Measurements from ENCODE around the gene DENND5A. TPM values are rescaled to one million over a fixed set of nuclear protein-coding genes. Genes with fewer than 3 reads are reported as not detected.
"Not testable (repeated sequence)": the region's sequence is repeated elsewhere in the genome, so short reads cannot be mapped to it uniquely, and the experiment has no call there.

DENND5A gene
- total RNA-seq, 4 donors from 2014 or later: 110 to 134 (median 118) TPM

GRCh38 chr11:9251311-9251710 is 13.8 kb downstream of the DENND5A start:
- peaks cover 0 to 25% (median 3%) of the 10 kb centered on the region in 4 donors for H3K4me1 ChIP-seq
- H3K27ac ChIP-seq: no peak overlapping the region
- no peak overlapping the region for H3K4me3 ChIP-seq
- no peaks in the 10 kb centered on the region for H3K27me3 ChIP-seq
- no peak for TF ChIP-seq POLR2A (IDR thresholded peaks at IDR 0.05)
- TF ChIP-seq CTCF (IDR thresholded peaks at IDR 0.05): no peak
- TF ChIP-seq EP300 (IDR thresholded peaks at IDR 0.05): no peak
- no peaks in the 10 kb centered on the region for H3K9me3 ChIP-seq
- DNase-seq (ENCODE audit: low spot score in 2 of 2): no peak
- H3K36me3 ChIP-seq: peaks cover 0 to 6% (median 0%) of the 10 kb centered on the region in 3 donors
- WGBS, 2 donors: 88% methylated on average over 3 of the region's 3 CpGs

GRCh38 chr11:9250139-9250582 is 15.0 kb downstream of the DENND5A start:
- no peaks in the 10 kb centered on the region for H3K9me3 ChIP-seq
- no peak for TF ChIP-seq POLR2A (IDR thresholded peaks at IDR 0.05)
- TF ChIP-seq CTCF (IDR thresholded peaks at IDR 0.05): no peak
- no peak for TF ChIP-seq EP300 (IDR thresholded peaks at IDR 0.05)
- H3K27ac ChIP-seq: peak overlapping the region in 1 of 4 donors; percentile 13
- H3K4me3 ChIP-seq: no peak overlapping the region
- no peaks in the 10 kb centered on the region for H3K27me3 ChIP-seq
- no peak for DNase-seq (ENCODE audit: low spot score in 2 of 2)
- WGBS, 2 donors: 22 to 32% methylated on average over 2 of the region's 2 CpGs
- H3K36me3 ChIP-seq: peaks cover 0 to 3% (median 0%) of the 10 kb centered on the region in 3 donors
- H3K4me1 ChIP-seq: peaks cover 0 to 25% (median 3%) of the 10 kb centered on the region in 4 donors

- TF ChIP-seq POLR2A (IDR thresholded peaks at IDR 0.05): no peak
- TF ChIP-seq CTCF (IDR thresholded peaks at IDR 0.05): no peak
- no peak for TF ChIP-seq EP300 (IDR thresholded peaks at IDR 0.05)
- Histone ChIP-seq H3K27ac (no peak overlapping the region), H3K4me3 (no peak overlapping the region), H3K9me3 (no peaks in the 10 kb centered on the region), H3K36me3 (no peaks in the 10 kb centered on the region), H3K4me1 (peaks cover 0 to 25% (median 3%) of the 10 kb centered on the region in 4 donors), H3K27me3 (no peaks in the 10 kb centered on the region)
- 88 to 90% methylated on average over 7 of the region's 7 CpGs for WGBS, 2 donors
- DNase-seq (ENCODE audit: low spot score in 2 of 2): no peak
Observed at GRCh38 chr11:9249252-9249651, 15.9 kb downstream of the DENND5A start.

GRCh38 chr11:9247863-9248262 is 17.3 kb downstream of the DENND5A start:
- WGBS, 2 donors: 97% methylated on average over 3 of the region's 3 CpGs

GRCh38 chr11:9236242-9236641 is 28.9 kb downstream of the DENND5A start:
- H3K9me3 ChIP-seq; H3K27ac ChIP-seq; H3K4me3 ChIP-seq; H3K36me3 ChIP-seq; H3K27me3 ChIP-seq; DNase-seq (ENCODE audit: low spot score in 2 of 2): not testable (repeated sequence)
- 94 to 95% methylated on average over 10 of the region's 10 CpGs for WGBS, 2 donors
- H3K4me1 ChIP-seq: peaks cover 0 to 17% (median 6%) of the 10 kb centered on the region in 4 donors

More at GRCh38 chr11:9247863-9248262, 17.3 kb downstream of the DENND5A start:
- Histone ChIP-seq H3K4me3 (no peak overlapping the region), H3K27ac (no peak overlapping the region), H3K9me3 (no peaks in the 10 kb centered on the region), H3K4me1 (peaks cover 0 to 25% (median 3%) of the 10 kb centered on the region in 4 donors), H3K27me3 (no peaks in the 10 kb centered on the region), H3K36me3 (no peaks in the 10 kb centered on the region)
- TF ChIP-seq CTCF (IDR thresholded peaks at IDR 0.05) (no peak), POLR2A (IDR thresholded peaks at IDR 0.05) (no peak), EP300 (IDR thresholded peaks at IDR 0.05) (no peak)
- no peak for DNase-seq (ENCODE audit: low spot score in 2 of 2)

- H3K4me1 ChIP-seq: peaks cover 0 to 37% (median 12%) of the 10 kb centered on the region in 4 donors
- DNase-seq (ENCODE audit: low spot score in 2 of 2): no peak
- no peaks in the 10 kb centered on the region for H3K36me3 ChIP-seq
- no peak overlapping the region for H3K4me3 ChIP-seq
- H3K27ac ChIP-seq: no peak overlapping the region
- no peaks in the 10 kb centered on the region for H3K27me3 ChIP-seq
- 81 to 88% methylated on average over 3 of the region's 3 CpGs for WGBS, 2 donors
- TF ChIP-seq EP300 (IDR thresholded peaks at IDR 0.05) (no peak), CTCF (IDR thresholded peaks at IDR 0.05) (no peak), POLR2A (IDR thresholded peaks at IDR 0.05) (no peak)
- no peaks in the 10 kb centered on the region for H3K9me3 ChIP-seq
Observed at GRCh38 chr11:9232482-9232881, 32.7 kb downstream of the DENND5A start.
